SK-N-SH (cell line): Measurements from ENCODE around the gene CD70.
"Not testable (repeated sequence)": the region's sequence is repeated elsewhere in the genome, so short reads cannot be mapped to it uniquely, and the experiment has no call there.

Source experiments
- TF ChIP-seq, protein P1 (sequence below): fragments of 200-600 bp; sonication (generic); IDR thresholded peaks from 2 replicates; pipeline ENCODE4 v1.6.1; 2017; ENCODE audit warnings: antibody characterized with exemption, mild to moderate bottlenecking, moderate library complexity
- TF ChIP-seq, protein P2 (sequence below): IDR thresholded peaks from 2 replicates; pipeline ENCODE4 v1.4.0; 2012; ENCODE audit warnings: low read depth

DNA sequence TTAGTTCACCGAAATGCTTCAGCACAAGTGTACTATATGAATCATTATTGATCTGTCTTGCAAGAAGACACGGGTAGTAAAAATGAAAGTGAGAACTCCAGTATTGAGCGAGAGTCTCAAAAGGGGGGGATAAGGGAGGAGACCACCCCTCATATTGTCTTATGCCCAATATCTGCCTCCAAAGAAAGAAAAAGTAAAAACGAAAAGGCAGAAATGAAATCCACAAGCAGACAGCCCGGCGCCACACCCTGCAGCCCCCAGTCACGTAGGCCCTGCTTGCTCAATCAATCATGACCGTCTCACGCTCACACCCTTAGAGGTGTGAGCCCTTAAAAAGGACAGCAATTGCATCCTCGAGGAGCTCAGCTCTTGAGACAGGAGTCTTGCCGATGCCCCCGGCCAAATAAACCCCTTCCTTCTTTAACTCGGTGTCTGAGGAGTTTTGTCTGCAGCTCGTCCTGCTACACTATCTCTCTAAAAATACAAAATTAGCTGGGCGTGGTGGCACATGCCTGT, 10.6 kb upstream of the CD70 start:
- TF ChIP-seq, protein P1, sequence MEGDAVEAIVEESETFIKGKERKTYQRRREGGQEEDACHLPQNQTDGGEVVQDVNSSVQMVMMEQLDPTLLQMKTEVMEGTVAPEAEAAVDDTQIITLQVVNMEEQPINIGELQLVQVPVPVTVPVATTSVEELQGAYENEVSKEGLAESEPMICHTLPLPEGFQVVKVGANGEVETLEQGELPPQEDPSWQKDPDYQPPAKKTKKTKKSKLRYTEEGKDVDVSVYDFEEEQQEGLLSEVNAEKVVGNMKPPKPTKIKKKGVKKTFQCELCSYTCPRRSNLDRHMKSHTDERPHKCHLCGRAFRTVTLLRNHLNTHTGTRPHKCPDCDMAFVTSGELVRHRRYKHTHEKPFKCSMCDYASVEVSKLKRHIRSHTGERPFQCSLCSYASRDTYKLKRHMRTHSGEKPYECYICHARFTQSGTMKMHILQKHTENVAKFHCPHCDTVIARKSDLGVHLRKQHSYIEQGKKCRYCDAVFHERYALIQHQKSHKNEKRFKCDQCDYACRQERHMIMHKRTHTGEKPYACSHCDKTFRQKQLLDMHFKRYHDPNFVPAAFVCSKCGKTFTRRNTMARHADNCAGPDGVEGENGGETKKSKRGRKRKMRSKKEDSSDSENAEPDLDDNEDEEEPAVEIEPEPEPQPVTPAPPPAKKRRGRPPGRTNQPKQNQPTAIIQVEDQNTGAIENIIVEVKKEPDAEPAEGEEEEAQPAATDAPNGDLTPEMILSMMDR = not testable (repeated sequence)
- TF ChIP-seq, protein P2, sequence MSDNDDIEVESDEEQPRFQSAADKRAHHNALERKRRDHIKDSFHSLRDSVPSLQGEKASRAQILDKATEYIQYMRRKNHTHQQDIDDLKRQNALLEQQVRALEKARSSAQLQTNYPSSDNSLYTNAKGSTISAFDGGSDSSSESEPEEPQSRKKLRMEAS = not testable (repeated sequence)
